22Rv1 (cell line): ENCODE data around the gene TES.

Source experiments
- ZFX ChIP-seq: fragments of 450-650 bp; IDR thresholded peaks from 2 replicates; pipeline ENCODE4 v1.6.1; 2017; ENCODE audit warnings: antibody characterized with exemption, borderline replicate concordance
- TF ChIP-seq, protein P1 (sequence below): fragments of 450-650 bp; IDR thresholded peaks from 2 replicates; pipeline ENCODE4 v1.5.1; 2017; ENCODE audit warnings: mild to moderate bottlenecking

DNA sequence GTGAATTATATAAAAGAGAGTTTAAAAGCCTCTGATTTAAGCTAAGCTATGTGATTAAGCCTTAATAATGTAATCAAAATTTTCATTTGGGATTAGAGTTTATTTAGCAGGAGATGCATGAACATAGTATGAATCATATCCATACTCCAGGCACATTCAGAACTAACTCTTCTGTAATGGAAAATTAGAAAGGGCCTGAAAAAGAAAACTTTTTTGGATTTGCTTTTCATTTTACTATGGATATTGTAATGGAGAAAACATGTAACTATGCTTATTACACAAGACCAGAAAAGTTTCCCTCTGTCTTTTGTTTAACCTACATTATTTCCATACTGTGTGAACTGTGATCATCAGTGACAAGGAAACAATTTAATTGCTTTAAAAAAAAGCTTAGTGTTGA, 22.0 kb downstream of the TES start:
- TF ChIP-seq, protein P1, sequence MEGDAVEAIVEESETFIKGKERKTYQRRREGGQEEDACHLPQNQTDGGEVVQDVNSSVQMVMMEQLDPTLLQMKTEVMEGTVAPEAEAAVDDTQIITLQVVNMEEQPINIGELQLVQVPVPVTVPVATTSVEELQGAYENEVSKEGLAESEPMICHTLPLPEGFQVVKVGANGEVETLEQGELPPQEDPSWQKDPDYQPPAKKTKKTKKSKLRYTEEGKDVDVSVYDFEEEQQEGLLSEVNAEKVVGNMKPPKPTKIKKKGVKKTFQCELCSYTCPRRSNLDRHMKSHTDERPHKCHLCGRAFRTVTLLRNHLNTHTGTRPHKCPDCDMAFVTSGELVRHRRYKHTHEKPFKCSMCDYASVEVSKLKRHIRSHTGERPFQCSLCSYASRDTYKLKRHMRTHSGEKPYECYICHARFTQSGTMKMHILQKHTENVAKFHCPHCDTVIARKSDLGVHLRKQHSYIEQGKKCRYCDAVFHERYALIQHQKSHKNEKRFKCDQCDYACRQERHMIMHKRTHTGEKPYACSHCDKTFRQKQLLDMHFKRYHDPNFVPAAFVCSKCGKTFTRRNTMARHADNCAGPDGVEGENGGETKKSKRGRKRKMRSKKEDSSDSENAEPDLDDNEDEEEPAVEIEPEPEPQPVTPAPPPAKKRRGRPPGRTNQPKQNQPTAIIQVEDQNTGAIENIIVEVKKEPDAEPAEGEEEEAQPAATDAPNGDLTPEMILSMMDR, result no peak
- no peak for TF ChIP-seq ZFX
